T-helper 1 cell (primary cell): ENCODE results near the gene MAML3.

ENCODE experiments used
- DNase-seq, 5 donors: peaks; one replicate each; pipeline ENCODE4 v3.0.0-alpha.2; 2012 to 2020

Gene MAML3

GRCh38 chr4:139857021-139857420 is 297.0 kb downstream of the MAML3 start:
- DNase-seq, result peak in 1 of 5 donors; percentile 37

DNA sequence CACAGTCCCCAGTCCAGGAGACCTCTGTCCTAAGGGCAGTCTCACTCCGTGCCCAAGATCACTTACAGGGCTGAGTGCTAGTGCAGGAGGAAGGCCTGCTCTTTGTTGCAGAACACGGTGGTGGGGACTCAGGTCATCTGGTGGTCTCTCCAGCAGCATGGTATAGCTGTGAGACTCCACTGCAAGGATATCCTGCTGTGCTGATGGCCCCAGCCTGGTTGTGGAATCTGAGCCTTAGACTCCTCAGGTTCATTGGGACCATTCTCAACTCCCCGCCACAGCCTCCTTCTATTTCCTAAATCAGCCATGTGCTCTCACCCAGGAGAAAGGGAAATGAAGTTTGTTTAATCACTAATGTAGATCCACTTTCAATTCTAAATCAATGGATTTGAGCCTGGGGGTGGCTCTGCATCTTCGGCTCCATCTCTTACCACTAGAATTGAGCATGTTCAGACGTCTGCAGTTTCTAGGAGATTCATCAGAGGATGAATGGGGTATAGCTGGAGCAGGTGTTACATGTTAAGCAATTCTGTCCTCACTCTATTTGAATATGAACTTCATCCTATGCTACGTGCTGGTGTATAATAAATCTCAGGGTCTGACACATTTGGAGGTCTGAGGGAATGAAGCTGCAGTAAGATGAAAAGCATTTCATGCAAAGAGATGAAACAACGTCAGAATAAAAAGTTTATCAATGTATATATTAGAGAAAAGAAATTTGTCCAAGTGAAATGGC is 299.1 kb downstream of the MAML3 start:
- DNase-seq, result no peak

DNA sequence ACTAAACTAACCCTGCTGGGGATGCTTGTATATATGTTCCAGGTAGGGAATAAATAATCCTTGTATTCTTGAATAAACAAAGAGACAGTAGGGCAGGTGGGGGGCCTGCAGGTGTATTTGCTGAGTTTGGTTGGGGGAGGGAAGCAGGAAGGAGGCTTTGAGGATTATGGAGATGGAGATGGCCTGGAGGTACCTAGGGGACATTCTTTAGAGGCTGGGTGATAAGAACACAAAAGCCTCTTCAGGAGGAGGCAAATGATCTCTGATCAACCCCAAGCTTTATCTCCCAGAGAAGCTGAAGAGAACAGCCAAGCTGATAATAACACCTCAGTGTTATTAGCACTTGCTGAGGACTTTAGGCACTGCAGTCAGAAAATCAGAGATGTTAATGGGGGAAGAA is 300.7 kb downstream of the MAML3 start:
- DNase-seq, result no peak

- DNase-seq, result no peak
Observed at GRCh38 chr4:139852612-139853269, 301.2 kb downstream of the MAML3 start.

GRCh38 chr4:139851639-139852038 is 302.3 kb downstream of the MAML3 start:
- DNase-seq, result no peak

DNA sequence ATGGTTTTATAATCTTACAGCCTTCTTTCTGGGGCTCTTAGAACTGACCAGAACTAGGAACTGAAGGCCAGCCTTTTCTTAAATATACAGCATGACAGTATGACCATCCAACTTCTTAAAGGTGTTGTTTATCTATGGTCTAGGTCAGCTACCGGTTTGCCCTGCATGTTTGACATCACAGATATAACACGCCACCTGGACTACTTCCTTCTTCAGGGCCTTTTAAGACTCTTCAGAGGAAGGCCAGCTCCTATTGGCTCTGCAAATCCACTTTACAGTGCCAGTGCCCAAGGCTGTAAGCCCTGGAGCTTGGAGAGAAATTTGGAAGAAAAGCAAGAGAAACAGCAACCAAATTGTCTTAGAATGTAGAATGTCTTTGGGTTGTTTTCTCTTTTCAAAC is 302.9 kb downstream of the MAML3 start:
- no peak for DNase-seq

DNA sequence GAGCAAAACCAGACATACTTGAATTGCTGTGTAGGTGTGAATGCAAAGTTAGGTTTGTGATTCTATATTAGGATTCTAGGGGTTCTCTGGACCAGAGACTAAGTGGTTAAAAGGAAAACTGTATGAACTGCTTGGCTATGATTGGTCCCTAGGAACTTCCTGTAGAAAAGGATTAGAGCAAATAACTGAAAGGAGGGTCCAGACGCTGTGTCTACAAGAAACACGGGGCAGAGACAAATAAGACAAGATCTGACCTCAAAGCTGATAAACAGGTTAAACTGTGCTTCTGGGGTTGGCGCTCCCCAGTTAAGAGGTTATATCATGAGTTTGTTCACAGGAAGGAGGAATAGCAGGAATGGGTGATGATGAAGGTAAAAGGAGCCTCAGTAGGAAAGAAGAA is 304.8 kb downstream of the MAML3 start:
- DNase-seq, result no peak

DNA sequence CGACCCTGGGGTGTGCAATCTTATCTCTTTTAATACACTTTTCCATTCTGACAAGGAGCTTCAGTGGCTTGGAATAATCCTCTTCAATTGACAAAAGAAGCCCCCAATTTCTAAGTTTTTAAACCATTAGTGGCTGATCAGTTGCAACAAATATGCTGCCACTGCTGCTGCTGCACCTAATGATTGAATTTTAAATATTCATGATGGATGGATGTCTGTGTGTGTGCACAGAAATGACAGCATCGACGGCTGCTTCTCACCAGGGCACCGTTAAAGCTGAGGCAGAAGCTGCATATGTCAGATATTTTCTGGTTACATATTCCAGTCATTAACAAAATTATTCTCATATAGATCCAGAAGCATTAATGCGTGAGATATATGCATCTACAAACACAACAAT is 306.0 kb downstream of the MAML3 start:
- no peak for DNase-seq

- DNase-seq, result no peak
Observed at GRCh38 chr4:139847602-139848001, 306.4 kb downstream of the MAML3 start.

GRCh38 chr4:139846766-139847165 is 307.2 kb downstream of the MAML3 start:
- no peak for DNase-seq

GRCh38 chr4:139845453-139846093 is 308.4 kb downstream of the MAML3 start:
- no peak for DNase-seq

GRCh38 chr4:139844459-139845036 is 309.4 kb downstream of the MAML3 start:
- no peak for DNase-seq

DNA sequence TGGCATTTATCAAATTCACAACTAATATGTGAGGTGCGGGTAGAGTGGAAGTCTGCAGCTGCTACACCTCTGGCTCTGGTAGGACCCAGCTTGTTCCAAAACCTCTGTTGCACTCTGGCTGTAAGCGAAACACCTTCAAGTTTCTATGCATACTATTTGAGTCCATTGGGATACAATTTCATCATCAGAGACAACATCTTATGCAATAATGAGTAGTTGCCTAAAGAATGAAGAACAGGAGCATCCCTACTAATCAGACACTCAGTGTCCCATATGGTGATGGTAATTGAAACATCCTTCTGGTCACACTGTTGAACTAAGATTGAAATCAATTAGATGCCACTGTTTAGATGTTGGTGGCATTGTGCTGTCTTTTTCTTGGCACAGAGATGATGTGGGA is 309.9 kb downstream of the MAML3 start:
- DNase-seq, result no peak

DNA sequence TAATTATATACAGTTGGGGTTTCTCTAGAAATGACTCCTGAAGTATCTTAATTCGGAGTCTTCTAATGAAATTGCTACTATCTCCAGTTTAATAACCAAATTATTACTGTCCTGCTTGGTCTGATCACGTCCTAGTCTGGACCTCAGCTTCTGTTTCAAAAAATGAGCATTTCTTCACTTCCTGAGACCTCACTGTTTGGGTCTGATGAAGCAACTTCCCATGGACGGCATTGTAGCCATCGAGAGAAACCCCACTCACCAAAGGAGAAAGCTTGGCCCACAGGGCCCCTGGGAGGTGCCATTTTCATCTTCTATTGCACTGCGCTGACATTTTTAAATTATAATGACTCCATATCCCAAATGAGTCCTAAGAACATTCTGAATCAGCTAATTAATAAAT is 310.3 kb downstream of the MAML3 start:
- no peak for DNase-seq

DNA sequence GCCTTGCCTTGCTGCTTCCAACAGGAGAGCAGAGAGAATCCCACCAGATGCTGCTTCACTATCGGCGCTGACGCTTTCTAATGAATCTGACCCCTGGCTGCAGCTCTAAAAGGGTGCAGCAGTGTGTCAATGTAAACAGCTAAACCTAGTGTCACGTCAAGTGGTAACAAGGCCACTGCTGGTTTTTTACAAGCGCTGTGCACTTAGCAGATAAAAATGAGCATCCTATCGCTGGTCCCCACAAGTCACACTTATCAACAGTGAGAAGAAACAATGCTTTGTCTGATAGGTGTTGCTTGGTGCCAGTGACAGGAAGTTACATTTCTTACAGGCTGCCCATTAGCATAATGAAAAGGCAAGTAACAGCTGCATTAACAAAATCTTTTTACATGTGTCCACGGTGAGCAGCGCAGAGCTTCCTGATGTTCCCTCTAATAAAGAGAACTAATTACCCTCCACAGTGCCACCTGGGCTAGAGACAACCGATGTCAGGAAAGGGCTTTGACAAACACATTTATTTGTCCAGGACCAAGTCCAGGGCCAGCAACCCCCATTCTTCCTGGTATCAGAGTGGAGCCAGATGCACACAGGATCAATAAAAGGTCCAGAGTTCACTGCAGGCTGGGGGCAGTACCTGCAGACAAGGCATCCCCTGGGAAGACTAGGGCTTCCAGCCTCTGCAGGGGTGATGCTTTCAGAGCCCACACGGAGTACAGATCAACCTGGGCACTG is 312.4 kb downstream of the MAML3 start:
- DNase-seq, result no peak

GRCh38 chr4:139840773-139841172 is 313.2 kb downstream of the MAML3 start:
- DNase-seq, result no peak

DNA sequence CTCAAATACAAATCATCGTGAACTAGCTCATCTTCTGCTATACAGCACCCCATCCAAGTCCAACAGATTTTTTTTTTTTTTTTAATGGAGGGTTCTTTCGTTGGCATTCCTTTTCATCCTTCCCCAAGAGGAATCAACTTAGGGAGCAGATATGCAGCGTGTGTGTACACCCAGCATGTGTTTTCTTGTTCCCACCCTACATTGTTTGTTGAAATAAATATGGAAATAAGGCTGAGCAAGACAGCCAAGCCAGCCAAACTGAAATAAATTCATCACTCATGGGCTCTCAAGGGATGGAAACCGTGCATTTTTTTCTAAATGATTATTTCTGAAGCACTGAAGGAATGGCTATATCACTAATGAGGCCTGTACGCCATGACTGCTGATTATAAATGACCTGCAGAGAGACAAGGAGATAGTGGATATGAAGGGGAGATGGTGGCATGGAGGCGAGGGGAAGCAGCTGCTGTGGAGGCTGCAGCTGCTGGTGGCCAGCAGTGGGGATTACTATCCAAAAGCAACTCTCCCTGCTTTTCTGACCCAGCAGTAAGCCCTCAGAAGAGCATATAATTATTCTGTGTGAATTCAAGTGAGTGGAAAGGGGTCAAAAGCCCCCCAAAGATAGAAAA is 314.5 kb downstream of the MAML3 start:
- no peak for DNase-seq

GRCh38 chr4:139838811-139839210 is 315.2 kb downstream of the MAML3 start:
- DNase-seq, result no peak

- DNase-seq, result no peak
Observed at GRCh38 chr4:139834981-139835391, 319.0 kb downstream of the MAML3 start.

DNA sequence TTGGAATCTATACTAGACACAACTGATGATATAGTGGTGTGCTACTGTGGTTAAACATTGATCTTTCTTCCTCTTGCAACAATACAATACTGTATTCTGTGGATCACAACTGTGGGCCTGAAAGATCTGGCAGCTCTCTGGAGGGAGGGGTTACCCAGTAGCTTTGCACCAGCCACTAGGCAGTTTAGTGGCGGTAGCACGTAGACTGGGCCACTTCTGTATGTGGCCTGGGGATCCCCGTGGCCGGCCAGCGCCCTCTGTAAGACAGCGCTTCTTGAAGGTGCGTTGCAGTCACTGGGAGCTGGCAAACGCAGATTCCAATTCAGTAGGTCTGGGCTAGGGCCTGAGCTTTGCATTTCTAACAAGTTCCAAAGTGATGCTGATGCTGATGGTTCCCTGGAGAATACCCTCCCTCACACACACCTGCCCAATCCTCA is 319.7 kb downstream of the MAML3 start:
- no peak for DNase-seq

DNA sequence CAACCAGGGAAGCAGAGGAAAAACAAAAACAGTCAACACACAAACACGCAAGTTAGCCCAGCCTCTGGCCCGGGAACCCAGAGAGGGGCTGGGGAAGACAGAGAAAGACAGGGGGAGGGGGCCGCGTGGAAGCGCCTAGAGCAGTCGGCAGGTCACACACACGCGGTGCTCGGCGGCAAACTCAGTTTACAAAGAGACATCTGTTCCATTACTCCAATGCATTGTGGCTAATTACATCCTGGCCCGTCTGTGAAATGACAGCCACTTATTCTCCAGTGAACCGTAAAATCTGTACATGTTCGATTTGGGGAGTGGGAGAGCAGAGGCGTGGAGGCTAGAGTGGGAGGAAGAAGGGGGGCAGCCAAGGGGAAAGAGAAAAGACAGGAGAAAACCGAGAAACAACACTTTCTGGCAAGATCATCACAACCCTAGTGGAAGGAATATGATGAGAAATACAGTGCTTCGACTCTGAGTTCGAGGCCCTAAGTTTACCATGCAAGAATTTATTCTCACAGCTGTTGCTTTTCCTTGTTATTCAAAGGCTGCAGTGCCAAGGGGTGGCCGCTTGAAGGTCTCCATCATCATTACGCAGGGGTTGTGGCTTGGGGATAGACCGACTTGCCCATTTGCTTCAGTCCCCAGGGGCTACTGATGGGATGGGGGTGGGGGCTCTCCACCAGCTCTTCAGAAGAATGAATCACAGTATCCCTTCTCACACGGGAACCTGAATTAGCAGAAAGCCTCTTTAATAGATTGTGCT is 320.7 kb downstream of the MAML3 start:
- no peak for DNase-seq
